Gastroesophageal sphincter (tissue), 4 donors: ENCODE measurements around the gene ENKD1. TPM values are rescaled to one million over a fixed set of nuclear protein-coding genes. Genes with fewer than 3 reads are reported as not detected.

Experiments used
- ATAC-seq: fragments of 150-250 bp; one replicate; pipeline ENCODE4 v1.9.1; 2016; ENCODE audit warnings: mild to moderate bottlenecking, moderate library complexity
- H3K27ac ChIP-seq, 4 donors: fragments of 200-600 bp; sonication (generic) in 3 of 4; 1 replicate in 3 of 4; 2 replicates in 1 of 4; pipeline ENCODE4 v1.5.1; 2016 to 2019
- H3K27me3 ChIP-seq: fragments of 200-600 bp; sonication (generic); one replicate; pipeline ENCODE4 v1.5.1; 2019
- H3K36me3 ChIP-seq, 2 donors: fragments of 200-600 bp; sonication (generic); one replicate each; pipeline ENCODE4 v1.5.1; 2019; ENCODE audit warnings: control low read depth in 1 of 2
- H3K4me1 ChIP-seq, 3 donors: fragments of 200-600 bp; sonication (generic); 1 replicate in 2 of 3; 2 replicates in 1 of 3; pipeline ENCODE4 v1.5.1; 2016 to 2019; ENCODE audit warnings: control low read depth in 2 of 3
- H3K4me3 ChIP-seq, 2 donors: fragments of 200-600 bp; sonication (generic); one replicate each; pipeline ENCODE4 v1.5.1; 2019; ENCODE audit warnings: mild to moderate bottlenecking in 1 of 2, moderate library complexity in 1 of 2
- H3K9me3 ChIP-seq, 3 donors: fragments of 200-600 bp; sonication (generic); one replicate each; pipeline ENCODE4 v1.5.1; 2017 to 2019; ENCODE audit warnings: control low read depth in 2 of 3
- EP300 ChIP-seq: sonication (generic); formaldehyde crosslinking; IDR thresholded peaks from one replicate; pipeline ENCODE4 v1.6.1; 2017; ENCODE audit warnings: antibody characterized with exemption, mild to moderate bottlenecking
- POLR2A ChIP-seq, 2 donors: fragments of 450-650 bp; IDR thresholded peaks; one replicate each; pipeline ENCODE4 v1.6.1; 2017; ENCODE audit warnings: antibody characterized with exemption in 2 of 2, mild to moderate bottlenecking in 2 of 2, moderate library complexity in 1 of 2
- POLR2AphosphoS5 ChIP-seq: sonication (generic); formaldehyde crosslinking; IDR thresholded peaks from one replicate; pipeline ENCODE4 v1.6.1; 2017; ENCODE audit warnings: antibody characterized with exemption
- WGBS, 2 donors: methylation state at CpG; one replicate each; pipeline ENCODE4 v1.1.5; 2018; ENCODE audit warnings: low coverage in 1 of 2; 5-methylcytosine and 5-hydroxymethylcytosine counted together
- total RNA-seq, 4 donors: library from RNA; depleted of rRNA; stranded (reverse); fragments of >200 nt; gene quantifications; one replicate each; pipeline ENCODE4 v1.1.0, GENCODE V29; 2016
- TF ChIP-seq, protein P1 (sequence below), 4 experiments: fragments of 200-600 bp in 2 of 4; fragments of 450-650 bp in 2 of 4; sonication (generic) in 1 of 4; IDR thresholded peaks; one replicate each; pipeline ENCODE4 v1.5.1; 2017 to 2019; ENCODE audit warnings: antibody characterized with exemption in 4 of 4, mild to moderate bottlenecking in 2 of 4, moderate library complexity in 2 of 4

The ENKD1 gene
- total RNA-seq, 4 donors from 2014 or later = 23.0 to 33.2 (median 28.9) TPM

DNA sequence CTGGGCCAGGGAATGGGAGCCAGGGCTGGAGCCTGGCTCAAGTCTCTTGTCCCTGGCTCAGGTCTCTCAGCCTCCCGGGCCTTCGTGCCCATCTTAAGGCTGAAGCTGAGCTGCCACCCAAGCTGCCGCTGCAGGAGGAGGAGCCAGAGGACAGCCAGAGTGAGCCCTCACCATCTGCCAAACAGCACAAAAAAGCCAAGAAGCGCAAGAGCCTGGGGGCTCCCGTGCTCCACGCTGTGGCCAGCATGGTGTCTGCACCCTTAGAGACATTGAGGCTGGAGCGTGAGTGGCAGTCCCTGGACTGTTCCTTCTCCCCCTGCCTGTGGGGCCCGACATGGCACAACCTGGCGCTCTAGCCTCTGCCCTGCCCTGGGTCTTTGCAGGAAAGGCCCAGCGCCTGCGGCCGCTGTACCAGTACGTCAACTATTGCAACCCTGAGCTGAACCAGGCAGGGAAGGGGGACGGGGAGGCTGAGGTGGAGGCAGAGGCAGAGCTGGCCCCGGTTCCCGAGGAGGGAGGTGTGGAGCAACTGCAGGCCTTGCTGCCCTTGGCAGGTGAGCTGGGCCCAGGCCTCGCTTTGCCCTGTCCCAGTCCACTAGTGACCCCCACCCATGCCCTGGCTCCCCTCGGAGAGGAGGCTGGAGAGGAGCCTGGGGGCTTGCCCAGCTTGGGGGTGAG is 1.4 kb upstream of the ENKD1 start:
- peak overlapping the region; percentile 71 to 95 (median 92) for H3K27ac ChIP-seq
- H3K36me3 ChIP-seq = peaks cover 0 to 22% of the 10 kb centered on the region in 2 donors
- peak; percentile 86 for ATAC-seq
- H3K4me3 ChIP-seq = peak overlapping the region in 1 of 2 donors; percentile 83
- H3K27me3 ChIP-seq = no peaks in the 10 kb centered on the region
- TF ChIP-seq POLR2AphosphoS5 (peak; percentile 80), EP300 (no peak), POLR2A (IDR thresholded peaks at IDR 0.05) (no peak)
- TF ChIP-seq, protein P1, sequence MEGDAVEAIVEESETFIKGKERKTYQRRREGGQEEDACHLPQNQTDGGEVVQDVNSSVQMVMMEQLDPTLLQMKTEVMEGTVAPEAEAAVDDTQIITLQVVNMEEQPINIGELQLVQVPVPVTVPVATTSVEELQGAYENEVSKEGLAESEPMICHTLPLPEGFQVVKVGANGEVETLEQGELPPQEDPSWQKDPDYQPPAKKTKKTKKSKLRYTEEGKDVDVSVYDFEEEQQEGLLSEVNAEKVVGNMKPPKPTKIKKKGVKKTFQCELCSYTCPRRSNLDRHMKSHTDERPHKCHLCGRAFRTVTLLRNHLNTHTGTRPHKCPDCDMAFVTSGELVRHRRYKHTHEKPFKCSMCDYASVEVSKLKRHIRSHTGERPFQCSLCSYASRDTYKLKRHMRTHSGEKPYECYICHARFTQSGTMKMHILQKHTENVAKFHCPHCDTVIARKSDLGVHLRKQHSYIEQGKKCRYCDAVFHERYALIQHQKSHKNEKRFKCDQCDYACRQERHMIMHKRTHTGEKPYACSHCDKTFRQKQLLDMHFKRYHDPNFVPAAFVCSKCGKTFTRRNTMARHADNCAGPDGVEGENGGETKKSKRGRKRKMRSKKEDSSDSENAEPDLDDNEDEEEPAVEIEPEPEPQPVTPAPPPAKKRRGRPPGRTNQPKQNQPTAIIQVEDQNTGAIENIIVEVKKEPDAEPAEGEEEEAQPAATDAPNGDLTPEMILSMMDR (IDR thresholded peaks at IDR 0.05) = peak in 3 of 4 experiments; percentile 92 to 98 (median 94)
- 0% methylated on average over 1 of the region's 18 CpGs; no CpG with 5 or more reads in 1 of the 2 donors for WGBS, 2 donors
- H3K9me3 ChIP-seq = no peaks in the 10 kb centered on the region
- H3K4me1 ChIP-seq = peaks cover 0 to 52% (median 24%) of the 10 kb centered on the region in 3 donors

DNA sequence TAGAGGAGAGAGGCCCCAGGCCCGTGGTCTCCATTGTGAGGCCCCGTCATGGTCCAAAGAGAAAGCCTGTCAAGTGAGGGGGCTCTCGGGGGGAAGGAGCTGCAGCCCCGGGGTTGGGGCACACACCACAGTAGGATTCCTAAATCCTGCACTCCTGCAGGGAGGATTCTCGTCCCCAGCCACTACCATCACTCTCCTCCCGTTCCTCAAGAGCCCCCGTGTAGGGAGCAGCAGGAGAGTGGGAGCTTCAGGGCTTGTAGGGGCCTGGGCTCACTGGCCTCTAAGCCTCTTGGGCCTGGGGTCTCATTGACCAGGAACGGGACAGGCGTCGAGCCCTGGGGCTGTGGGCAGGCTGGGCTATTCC is 885 bp upstream of the ENKD1 start:
- H3K4me1 ChIP-seq = peaks cover 0 to 46% (median 24%) of the 10 kb centered on the region in 3 donors
- H3K27ac ChIP-seq = peak overlapping the region; percentile 71 to 95 (median 92)
- no peaks in the 10 kb centered on the region for H3K27me3 ChIP-seq
- H3K9me3 ChIP-seq = no peaks in the 10 kb centered on the region
- no peak for ATAC-seq
- H3K36me3 ChIP-seq = peaks cover 0 to 27% of the 10 kb centered on the region in 2 donors
- no peak for TF ChIP-seq EP300
- no peak for TF ChIP-seq POLR2AphosphoS5
- TF ChIP-seq, protein P1 (IDR thresholded peaks at IDR 0.05) = no peak
- no peak for TF ChIP-seq POLR2A (IDR thresholded peaks at IDR 0.05)
- no CpG with 5 or more reads among the region's 10 CpGs for WGBS, 2 donors
- H3K4me3 ChIP-seq = peak overlapping the region; percentile 75 to 83

DNA sequence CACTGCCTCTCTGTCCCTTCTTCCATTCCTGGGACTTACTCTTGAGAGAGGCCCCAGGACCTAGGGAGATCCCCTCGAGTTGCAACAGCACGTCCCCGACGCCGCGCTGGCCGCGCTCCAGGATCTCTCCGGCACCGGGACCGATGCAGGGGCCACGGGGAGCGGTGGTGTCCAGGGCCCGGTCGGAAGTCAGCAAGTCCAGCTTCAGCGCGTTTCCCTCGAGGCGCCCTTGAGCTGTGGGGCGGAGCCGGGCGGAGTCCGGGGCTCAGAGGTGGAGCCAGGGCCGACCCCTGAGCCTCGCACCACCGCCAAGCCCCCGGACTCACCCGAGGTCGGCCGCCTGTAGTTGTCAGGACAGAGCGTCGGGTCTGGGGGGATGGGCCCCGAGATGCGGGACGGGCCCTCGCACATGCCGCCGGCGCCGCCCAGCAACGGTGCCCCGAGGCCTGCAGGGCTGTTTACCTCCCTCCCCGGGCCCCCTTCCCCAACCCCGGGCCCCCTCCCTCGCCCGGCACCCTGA is 458 bp downstream of the ENKD1 start:
- Histone ChIP-seq H3K27me3 (no peaks in the 10 kb centered on the region), H3K4me3 (peak overlapping the region; percentile 75 to 83), H3K36me3 (peaks cover 0 to 31% of the 10 kb centered on the region in 2 donors), H3K4me1 (peaks cover 0 to 52% (median 29%) of the 10 kb centered on the region in 3 donors), H3K9me3 (no peaks in the 10 kb centered on the region), H3K27ac (peak overlapping the region; percentile 71 to 95 (median 92))
- WGBS, 2 donors = 0% methylated on average over 1 of the region's 46 CpGs; no CpG with 5 or more reads in 1 of the 2 donors
- peak; percentile 6 for ATAC-seq
- TF ChIP-seq POLR2A (IDR thresholded peaks at IDR 0.05) (no peak), EP300 (no peak), POLR2AphosphoS5 (no peak)
- TF ChIP-seq, protein P1 (IDR thresholded peaks at IDR 0.05) = no peak

DNA sequence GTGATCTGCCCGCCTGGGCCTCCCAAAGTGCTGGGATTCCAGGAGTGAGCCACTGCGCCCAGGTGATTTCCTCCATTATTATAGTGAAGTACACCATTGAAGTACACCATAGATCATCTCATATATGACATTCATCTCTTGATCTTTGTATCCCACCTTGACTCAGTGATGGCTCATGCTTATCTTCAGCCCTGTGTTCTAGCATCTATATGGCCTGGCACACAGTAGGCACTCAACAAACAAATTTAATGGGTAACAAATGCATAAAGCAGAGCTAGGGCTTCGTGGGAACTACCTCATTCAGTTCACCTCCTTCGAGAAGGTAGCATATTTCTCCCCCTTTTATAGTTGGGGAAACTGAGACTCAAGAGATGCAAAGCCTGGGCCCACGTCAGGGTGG is 952 bp downstream of the ENKD1 start:
- Histone ChIP-seq H3K36me3 (peaks cover 0 to 31% of the 10 kb centered on the region in 2 donors), H3K27me3 (no peaks in the 10 kb centered on the region), H3K4me1 (peaks cover 0 to 54% (median 29%) of the 10 kb centered on the region in 3 donors), H3K27ac (peak overlapping the region in 2 of 4 donors; percentile 91 to 95), H3K9me3 (no peaks in the 10 kb centered on the region), H3K4me3 (peak overlapping the region; percentile 75 to 83)
- ATAC-seq = no peak
- TF ChIP-seq, protein P1 (IDR thresholded peaks at IDR 0.05) = no peak
- TF ChIP-seq EP300 = no peak
- no peak for TF ChIP-seq POLR2A (IDR thresholded peaks at IDR 0.05)
- TF ChIP-seq POLR2AphosphoS5 = no peak
- 53 to 78% methylated on average over 3 to 4 of the region's 5 CpGs for WGBS, 2 donors

DNA sequence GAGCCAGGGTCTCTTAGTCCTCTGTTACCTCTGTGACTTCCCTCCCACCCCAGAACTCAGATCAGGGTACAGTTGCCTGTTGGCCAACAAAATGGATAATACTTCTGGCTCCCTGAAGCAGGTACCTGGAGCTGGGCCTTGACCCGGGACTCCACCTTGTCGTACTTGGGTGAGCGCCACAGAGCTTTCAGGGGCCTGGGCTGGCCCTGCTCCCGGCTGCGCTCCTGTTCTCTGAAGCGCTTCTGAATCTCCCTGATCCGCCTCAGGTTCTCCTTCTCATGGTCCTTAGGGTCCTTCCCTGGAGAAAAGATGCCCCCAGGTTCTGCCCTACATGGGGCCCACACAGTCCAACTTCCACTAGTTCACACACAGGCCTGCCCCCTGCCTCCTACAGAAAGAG is 1.7 kb downstream of the ENKD1 start:
- Histone ChIP-seq H3K9me3 (no peaks in the 10 kb centered on the region), H3K27ac (no peak overlapping the region), H3K4me3 (no peak overlapping the region), H3K27me3 (no peaks in the 10 kb centered on the region), H3K4me1 (peaks cover 0 to 54% (median 29%) of the 10 kb centered on the region in 3 donors), H3K36me3 (peaks cover 0 to 31% of the 10 kb centered on the region in 2 donors)
- 96% methylated on average over 7 of the region's 7 CpGs; no CpG with 5 or more reads in 1 of the 2 donors for WGBS, 2 donors
- ATAC-seq = no peak
- TF ChIP-seq, protein P1 (IDR thresholded peaks at IDR 0.05) = no peak
- no peak for TF ChIP-seq EP300
- TF ChIP-seq POLR2A (IDR thresholded peaks at IDR 0.05) = no peak
- no peak for TF ChIP-seq POLR2AphosphoS5
